Activated naive CD4-positive, alpha-beta T cell treated with anti-CD3 and anti-CD28 coated beads for 36 hours (primary cell): ENCODE measurements around the gene PAEP. TPM values are rescaled to one million over a fixed set of nuclear protein-coding genes. Genes with fewer than 3 reads are reported as not detected.

ENCODE experiments used
- CTCF ChIA-PET: fragments of 350-600 bp; sonication (Branson Sonifier 250); formaldehyde crosslinking; loops from one replicate; lab custom pipeline; 2021; ENCODE audit warnings: antibody characterized with exemption; lab: Charles Lee
- DNase-seq: peaks from one replicate; pipeline ENCODE4 v3.0.0-alpha.2; 2020
- H3K27ac Mint-ChIP-seq: one replicate; pipeline ENCODE4 v1.8.0; 2021; ENCODE audit warnings: mild to moderate bottlenecking, mixed read lengths
- H3K27me3 Mint-ChIP-seq: one replicate; pipeline ENCODE4 v1.8.0; 2021; ENCODE audit warnings: low read depth, mixed read lengths
- H3K36me3 Mint-ChIP-seq: one replicate; pipeline ENCODE4 v1.8.0; 2021; ENCODE audit warnings: low read depth, mixed read lengths
- H3K4me1 Mint-ChIP-seq: one replicate; pipeline ENCODE4 v1.8.0; 2021; ENCODE audit warnings: low read depth, mixed read lengths
- H3K4me3 Mint-ChIP-seq: one replicate; pipeline ENCODE4 v1.8.0; 2021; ENCODE audit warnings: mild to moderate bottlenecking, moderate library complexity, mixed read lengths
- H3K9me3 Mint-ChIP-seq: one replicate; pipeline ENCODE4 v1.8.0; 2021; ENCODE audit warnings: mixed read lengths
- intact Hi-C: fragments of 100-400 bp; cut with micrococcal nuclease; formaldehyde crosslinking; loops from one replicate; pipeline ENCODE4 v1.15.1; 2023
- total RNA-seq, 2 experiments: library from RNA; stranded (reverse); gene quantifications; one replicate each; pipeline ENCODE4 v1.2.3, GENCODE V29; 2021

PAEP gene
- total RNA-seq, 2 experiments from 2014 or later: not detected

DNA sequence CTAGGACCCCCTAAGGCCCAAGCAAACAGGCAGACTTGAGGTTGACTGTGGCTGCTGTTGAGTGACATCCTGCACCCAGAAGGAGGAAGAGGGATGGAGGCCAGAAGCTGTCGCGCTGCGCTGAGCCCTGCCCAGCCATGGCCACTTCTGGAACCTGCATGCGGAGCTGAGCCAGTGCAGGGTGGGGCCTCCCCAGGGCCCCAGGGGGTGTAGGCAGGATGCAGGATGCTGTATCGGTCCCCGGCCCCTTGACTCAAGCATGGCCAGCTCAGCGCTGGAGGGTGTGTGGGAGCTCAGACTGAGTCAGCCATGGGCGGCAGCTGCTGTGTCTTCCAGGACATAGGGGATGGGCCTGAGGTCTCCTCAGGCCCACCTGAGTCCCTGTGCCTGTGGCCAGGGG, 50.9 kb downstream of the PAEP start:
- no peaks in the 10 kb centered on the region for H3K4me1 Mint-ChIP-seq
- no peak overlapping the region for H3K4me3 Mint-ChIP-seq
- no peak for DNase-seq
- intact Hi-C loops: no loop called here
- peaks cover 3% of the 10 kb centered on the region for H3K27me3 Mint-ChIP-seq
- H3K27ac Mint-ChIP-seq: no peak overlapping the region
- H3K9me3 Mint-ChIP-seq: no peaks in the 10 kb centered on the region
- CTCF ChIA-PET: interaction anchor here (1.2 kb wide), 1 partner anchor 9 kb away, joined by 3 read pairs; no protein-coding TSS in a partner anchor
- H3K36me3 Mint-ChIP-seq: no peaks in the 10 kb centered on the region

DNA sequence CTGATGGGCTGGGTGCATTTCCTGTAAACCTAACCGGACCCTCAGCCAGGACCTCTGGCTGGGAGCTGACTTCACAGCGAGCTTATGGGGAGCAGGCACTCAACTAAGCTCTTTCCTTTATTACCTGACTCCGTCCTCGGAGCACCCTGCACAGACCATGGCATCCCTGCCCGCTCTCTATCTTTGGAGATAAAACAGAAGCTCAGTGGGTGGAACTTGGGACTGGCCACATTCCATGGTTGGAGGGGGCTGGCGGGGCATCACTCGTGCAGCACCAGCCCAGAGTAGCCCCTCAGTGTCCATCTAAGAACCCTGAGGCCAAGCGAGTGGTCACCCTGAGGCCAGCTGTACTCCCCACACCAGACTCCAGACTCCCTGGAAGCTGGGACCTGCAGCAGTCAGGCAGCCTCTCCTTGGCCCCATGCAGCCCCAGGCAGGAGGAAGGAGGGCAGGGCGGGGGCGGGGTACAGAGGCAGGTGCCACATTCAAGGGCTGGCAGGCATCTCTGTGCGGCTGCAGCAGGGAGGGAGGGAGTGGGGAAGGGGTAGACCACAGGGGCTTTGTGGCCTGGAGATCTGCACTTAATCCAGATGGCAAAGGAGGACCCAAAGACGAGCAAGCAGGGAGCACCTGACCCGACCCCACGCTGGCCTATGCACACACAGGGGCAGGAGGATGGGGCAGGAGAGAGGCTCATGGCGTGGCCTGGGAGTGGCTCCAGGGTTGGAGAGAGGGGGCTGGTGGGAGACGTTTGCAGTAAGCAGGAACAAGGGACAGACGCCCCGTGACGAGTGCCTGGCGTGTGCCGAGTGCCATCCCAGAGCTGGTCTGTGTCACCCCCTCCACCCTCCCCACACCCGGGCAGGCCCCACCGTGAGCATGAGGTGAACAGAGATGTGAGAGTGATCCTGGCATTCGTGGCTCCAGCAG, 51.7 kb downstream of the PAEP start:
- no peak for DNase-seq
- H3K36me3 Mint-ChIP-seq: no peaks in the 10 kb centered on the region
- H3K9me3 Mint-ChIP-seq: no peaks in the 10 kb centered on the region
- H3K4me3 Mint-ChIP-seq: no peak overlapping the region
- intact Hi-C loops: no loop called here
- H3K27ac Mint-ChIP-seq: no peak overlapping the region
- H3K27me3 Mint-ChIP-seq: peaks cover 3% of the 10 kb centered on the region
- CTCF ChIA-PET: interaction anchor here (1.2 kb wide), 1 partner anchor 10 kb away, joined by 3 read pairs; no protein-coding TSS in a partner anchor
- H3K4me1 Mint-ChIP-seq: no peaks in the 10 kb centered on the region

DNA sequence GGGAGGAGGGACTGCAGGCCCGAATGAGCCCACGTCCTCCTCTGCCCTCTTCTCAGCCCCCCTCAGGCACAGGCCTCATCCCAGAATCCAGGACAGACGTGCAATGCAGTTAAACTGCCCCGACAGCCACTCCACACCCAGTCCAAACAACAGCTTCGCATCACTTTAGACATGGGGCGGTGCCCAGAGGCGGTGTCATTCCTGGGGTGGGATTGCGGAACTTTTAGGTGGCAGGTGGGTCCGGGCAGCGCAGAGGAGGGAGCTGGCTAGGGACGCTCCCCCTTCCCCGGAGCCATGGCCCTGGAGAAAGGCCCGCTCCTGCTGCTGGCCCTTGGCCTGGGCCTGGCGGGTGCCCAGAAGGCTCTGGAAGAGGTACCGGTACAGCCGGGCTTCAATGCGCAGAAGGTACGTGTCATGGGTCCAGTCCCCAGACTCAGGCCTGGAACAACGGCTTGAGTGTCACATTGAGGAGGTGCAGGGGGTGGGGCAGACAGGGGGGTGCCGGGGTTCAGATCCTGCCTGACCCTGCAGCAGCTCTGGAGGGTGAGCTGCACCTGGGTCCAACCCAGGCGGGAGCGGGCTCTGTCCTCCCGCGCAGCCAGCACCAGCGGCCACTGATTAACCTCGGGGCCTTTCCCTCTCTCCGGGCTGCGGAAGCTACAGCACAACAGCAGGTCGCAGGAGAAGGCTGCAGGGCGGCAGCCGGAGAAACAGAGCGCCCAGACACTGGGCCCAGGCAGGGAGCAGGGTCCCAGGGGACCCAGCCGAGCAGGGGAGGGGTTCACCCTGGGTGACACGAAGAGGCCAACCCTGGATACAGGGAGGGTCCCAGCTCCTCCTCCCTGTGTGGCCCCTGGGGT, 52.6 kb downstream of the PAEP start:
- CTCF ChIA-PET: no interaction called here
- DNase-seq: no peak
- no peaks in the 10 kb centered on the region for H3K9me3 Mint-ChIP-seq
- H3K4me3 Mint-ChIP-seq: no peak overlapping the region
- H3K27me3 Mint-ChIP-seq: peaks cover 3% of the 10 kb centered on the region
- H3K27ac Mint-ChIP-seq: no peak overlapping the region
- no peaks in the 10 kb centered on the region for H3K36me3 Mint-ChIP-seq
- intact Hi-C loops: no loop called here
- H3K4me1 Mint-ChIP-seq: no peaks in the 10 kb centered on the region

DNA sequence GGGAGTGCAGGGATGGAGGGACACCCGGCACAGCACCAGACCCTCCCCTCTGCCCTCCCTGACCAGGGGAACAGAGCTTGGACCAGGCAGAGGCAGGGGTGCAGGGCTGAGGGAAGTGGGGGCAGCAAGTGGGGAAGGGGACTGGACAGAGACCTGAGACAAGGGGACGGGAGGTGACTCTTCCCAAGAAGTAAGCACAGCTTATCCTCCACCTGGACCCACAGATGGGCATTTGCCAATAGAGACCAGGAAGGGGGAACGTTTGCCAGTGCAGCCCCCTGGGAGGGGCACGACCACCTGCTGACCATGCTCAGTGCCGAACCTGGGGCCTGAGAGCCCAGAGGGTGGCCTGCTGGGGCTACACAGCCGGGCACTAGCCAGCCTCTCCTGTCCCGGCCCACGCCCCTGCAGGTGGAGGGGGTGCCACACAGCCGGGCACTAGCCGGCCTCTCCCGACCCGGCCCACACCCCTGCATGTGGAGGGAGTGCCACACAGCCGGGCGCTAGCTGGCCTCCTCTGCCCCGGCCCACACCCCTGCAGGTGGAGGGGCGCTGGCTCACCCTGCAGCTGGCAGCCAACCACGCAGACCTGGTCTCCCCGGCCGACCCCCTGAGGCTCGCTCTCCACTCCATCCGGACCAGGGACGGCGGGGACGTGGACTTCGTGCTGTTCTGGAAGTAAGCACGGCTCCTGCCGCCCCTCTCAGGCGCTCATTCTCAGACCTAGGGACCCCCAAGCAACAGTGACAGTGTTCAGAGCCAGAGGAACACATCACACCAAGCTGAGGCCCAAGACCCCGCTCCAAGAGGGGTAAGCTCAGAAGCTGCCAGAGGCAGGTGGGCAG, 53.5 kb downstream of the PAEP start:
- CTCF ChIA-PET: no interaction called here
- Mint-ChIP-seq H3K4me1 (no peaks in the 10 kb centered on the region), H3K36me3 (no peaks in the 10 kb centered on the region), H3K27me3 (peaks cover 2% of the 10 kb centered on the region), H3K27ac (no peak overlapping the region), H3K4me3 (no peak overlapping the region), H3K9me3 (no peaks in the 10 kb centered on the region)
- DNase-seq: no peak
- intact Hi-C loops: no loop called here

DNA sequence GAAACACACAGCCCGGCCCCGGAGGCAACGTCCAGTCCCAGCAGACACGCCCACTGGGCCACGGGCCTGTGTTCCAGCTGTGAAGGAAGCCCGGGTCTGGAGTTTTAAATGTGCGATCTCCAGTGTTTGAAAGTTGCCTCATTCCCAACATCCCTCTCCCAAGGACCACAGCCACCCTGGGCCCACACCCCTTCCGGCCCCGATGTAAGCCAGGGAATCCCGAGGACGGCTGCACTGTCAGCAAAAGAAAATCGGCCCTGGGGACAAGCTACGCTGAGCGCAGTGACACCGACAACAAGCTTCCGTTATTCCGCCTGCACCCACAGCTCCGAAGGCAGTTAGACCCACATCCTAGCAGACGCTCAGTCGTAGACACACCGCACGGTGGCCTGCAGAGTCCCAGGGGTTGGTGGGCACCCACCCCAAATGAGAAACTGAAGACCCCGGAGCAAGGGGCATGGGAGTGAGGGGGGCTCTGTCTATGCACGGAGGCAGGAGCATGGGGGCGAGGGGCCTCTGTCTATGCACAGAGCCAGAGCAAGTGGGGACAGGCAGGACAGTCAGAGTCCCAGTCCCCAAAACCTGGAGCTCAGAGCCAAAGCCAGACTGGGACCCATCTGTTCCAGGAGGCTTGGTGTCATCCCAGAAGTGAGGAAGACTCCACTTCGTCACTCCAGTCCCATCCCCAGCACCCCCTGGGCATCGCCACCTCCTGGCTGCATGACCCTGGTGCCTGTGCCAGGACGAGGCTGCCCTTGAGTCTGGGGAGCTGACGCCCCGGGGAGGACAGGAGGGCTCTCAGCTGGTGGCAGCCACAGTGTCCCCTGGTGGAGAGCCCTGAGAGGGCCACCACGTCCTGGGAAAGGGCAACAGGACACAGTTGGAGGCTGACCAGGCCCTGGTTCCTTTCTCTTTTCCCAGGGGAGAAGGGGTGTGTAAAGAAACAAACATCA, 54.4 kb downstream of the PAEP start:
- Mint-ChIP-seq H3K9me3 (no peaks in the 10 kb centered on the region), H3K4me1 (no peaks in the 10 kb centered on the region), H3K27me3 (no peaks in the 10 kb centered on the region), H3K4me3 (no peak overlapping the region), H3K36me3 (no peaks in the 10 kb centered on the region), H3K27ac (no peak overlapping the region)
- CTCF ChIA-PET: interaction anchor here (0.6 kb wide), 1 partner anchor 12 kb away, joined by 5 read pairs; no protein-coding TSS in a partner anchor
- DNase-seq: no peak
- intact Hi-C loops: no loop called here

Other genes with a start within 250 kb of the PAEP start
- gene PPP1R26, start 82.0 kb upstream of the PAEP start, total RNA-seq: under 1 TPM; 0.29 to 0.32 TPM
- gene MRPS2, start 61.1 kb upstream of the PAEP start, total RNA-seq: 10 to 100 TPM; 36.9 to 40.7 TPM
- under 1 TPM in 1 of 2 experiments, not detected in 1; 0.29 TPM for gene LCN1, start 40.3 kb upstream of the PAEP start, total RNA-seq
- not detected for gene OBP2A, start 15.6 kb upstream of the PAEP start, total RNA-seq
- gene GLT6D1, start 77.8 kb downstream of the PAEP start, total RNA-seq: not detected
- not detected for gene LCN9, start 101.6 kb downstream of the PAEP start, total RNA-seq
- not detected for gene SOHLH1, start 137.7 kb downstream of the PAEP start, total RNA-seq
- gene KCNT1, start 140.4 kb downstream of the PAEP start, total RNA-seq: not detected